HG03565 (cell line): ENCODE data around the gene NFIA.

Source experiments
- ATAC-seq: cut with Tn5 transposase; IDR thresholded peaks from one replicate; pipeline ENCODE4 v1.9.1; 2021; ENCODE audit warnings: mild to moderate bottlenecking, moderate library complexity; ENCODE audit not compliant: unreplicated experiment

The NFIA gene

DNA sequence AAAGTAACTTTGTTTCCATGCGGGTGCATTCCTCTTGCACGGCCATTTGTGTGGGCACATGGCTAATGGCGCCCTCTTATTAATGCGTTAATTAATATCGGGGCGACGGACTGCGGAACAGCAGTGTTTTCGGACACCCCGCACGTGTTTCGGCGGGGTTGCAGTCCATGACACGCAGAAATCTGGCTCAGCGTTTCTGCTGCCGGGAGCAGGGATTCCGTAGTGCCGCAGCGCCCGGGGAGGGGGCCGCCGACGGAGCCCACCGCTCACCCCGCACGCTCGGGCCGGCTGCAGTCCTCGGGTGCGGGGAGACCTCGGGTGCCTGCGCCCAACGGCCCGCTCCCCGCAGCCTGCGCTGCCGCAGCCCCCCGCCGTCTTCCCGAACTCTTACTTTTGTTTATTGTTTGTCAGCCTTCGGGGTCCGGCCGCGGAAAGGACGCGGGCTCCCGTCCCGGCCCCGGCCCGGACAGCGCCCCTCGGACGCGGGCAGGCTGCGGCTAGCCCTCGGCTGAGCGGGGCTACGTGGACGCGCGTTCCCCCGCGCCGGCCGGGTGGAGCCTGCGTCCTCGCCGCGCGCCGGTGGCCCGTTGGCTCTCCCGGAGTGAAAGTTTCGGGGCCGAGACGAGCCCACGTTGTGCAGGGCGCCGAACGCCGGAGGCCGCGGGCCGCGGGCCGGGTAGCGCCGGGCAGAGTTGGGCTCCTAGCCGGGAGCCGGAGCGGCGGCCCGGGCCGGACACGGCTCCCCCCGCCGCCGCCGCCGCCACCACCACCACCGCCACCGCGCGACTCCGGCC is 849 bp downstream of the NFIA start:
- no peak for ATAC-seq

DNA sequence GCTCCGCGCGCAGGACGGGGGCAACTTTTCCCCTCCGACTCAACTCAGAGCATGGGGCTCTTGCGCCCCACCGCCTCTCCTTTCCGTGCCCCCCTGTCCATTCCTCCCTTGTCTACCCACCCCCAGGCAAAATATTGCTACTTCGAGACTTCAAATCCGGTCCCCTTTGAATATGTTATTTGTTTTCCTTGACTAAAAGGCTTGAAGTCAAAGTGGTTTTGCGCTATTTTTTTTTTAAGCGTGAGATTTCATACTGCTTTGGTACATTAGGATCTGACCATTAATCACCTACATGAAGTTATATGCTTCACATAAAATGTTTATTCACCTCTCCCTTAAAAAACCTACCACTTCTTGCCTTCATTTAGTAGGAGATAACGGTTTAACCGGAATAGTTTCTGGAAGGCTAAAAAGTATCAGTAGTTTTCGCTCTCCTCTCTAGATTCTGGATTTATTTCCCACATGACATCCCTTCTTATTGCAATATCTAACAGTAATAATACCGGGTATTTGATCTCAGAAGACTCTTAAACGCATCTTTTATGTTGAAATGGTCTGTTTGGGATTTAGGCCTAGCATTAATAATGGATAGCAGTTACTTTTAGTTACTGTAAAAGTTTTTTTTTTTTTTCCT is 1.6 kb downstream of the NFIA start:
- ATAC-seq = no peak

DNA sequence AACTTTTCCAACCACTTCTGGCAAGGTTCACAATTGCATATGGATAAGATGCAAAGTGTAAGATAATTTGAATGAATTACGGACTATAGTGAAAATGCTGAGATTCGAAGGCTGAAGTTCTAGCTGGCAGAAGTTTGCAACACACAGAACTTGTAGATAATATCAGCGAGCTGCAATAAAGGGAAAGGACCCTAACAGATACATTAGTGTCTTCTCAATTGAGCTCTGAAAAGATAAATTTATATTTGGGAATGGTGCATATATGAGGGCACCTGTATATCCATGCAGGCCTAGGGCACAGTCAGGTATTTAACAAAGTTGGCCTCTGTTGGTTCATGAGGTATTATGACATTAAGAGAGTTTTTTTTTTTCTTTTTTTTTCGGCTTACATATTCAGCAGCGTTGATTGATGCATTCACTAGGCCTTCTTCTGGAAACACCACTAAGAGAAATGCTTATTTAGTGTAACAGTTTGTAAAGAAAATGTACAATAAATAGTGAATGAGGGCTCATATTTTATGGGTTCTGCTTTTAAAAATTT is 2.2 kb downstream of the NFIA start:
- ATAC-seq = no peak

DNA sequence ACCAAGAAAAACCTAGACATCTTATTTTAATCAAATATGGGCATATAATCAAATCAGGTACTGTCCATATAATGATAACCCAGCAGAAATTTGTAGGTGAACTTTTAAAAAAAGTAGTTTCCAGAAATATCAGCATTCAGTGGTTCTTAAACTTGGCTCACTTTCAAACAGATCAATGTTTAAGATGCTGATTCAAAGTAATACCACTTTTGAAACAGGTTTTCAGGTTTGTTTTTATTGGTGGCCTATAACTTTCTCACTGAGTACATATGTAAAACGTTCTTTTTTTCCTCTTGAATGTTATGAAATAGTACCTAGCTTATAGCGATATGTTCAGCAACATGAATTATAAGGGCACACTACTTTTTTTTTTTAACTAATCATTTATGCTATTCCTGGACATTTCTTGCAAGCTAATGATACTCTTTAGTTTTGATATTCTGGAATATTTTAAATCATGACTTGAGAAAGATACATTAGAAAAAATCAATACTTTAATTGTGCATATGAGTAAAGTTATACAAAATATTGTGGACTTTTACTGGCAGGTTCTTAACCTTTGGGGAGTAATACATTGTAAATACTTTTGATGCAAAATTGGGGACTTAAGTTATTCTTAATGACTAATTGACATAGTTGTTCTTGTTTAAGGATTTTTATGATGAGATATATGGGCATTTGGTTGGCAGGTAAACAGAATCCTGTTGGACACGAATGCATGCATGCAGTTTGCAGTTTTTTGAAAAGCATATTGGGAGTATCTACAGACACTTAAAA is 3.0 kb downstream of the NFIA start:
- ATAC-seq = no peak

- ATAC-seq = no peak
Measured at GRCh38 chr1:61085983-61086644, 3.8 kb downstream of the NFIA start.

- ATAC-seq = no peak
Measured at GRCh38 chr1:61087571-61087970, 5.2 kb downstream of the NFIA start.

GRCh38 chr1:61088163-61088974 is 6.0 kb downstream of the NFIA start:
- no peak for ATAC-seq

DNA sequence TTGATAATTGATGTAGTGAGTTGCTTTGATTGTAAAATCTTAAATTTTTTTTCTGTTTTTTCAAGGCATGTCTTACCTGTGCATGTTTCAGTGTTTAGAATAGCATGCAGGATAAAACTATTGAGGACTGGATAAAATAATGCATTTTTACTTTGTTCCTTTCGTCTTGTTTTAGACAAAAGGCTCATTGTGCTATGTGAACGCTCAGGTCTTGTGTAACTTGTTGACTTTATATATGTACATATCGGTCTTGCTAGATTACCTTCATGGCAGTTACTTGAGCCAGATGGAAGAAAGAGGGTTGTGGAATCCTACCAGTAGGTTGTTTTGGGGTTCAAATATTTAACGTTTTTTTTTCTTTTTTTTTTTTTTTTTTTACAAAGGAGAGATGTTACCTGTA is 7.0 kb downstream of the NFIA start:
- ATAC-seq = no peak

DNA sequence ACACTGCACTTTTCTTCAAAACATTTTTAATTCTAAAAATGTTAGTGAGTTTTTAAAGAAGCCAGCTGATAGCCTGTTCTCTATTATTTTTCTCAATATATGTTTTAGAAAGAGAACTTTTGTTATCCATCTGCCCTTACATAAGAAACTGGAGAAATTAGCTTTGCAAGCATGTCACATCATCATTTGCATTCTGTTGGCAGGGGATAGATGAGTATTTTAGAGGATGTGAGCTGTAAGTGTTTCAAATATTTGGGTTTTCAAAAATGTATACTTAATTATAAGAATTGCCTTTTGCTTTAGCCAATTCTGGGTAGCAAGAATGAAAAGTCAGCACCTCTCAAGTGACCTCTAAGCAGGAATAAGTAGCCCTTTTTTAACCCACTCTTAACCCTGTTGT is 7.4 kb downstream of the NFIA start:
- no peak for ATAC-seq

DNA sequence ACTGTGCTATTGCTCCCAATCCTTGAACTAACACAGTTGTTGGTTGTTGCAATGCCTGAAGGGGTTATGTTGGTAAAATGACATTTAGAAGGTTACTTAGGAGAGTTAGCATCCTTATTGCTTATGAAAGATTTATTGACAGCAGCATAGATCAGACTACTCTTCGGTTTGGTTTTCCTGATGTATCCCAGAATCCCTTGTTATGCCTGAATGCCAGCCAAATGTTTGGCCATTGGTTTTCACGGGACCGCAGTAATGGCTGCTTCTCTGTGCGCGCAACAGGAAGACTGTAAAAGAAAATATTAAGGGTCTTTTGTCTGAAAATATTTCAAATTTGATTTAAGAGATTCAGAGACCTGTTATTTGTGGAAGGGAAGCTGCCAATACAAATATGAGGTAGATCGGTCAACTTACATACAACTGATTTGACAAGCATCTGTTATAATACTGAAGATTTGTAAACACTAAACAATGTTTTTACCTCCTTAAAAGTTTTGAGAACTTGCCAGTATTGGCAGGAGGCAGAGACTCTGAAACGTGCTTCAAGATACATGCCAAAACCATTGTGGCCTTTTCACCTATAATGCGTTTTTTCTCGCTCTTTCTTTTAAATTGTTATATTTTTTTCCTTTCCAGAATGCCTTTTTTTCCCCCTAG is 8.3 kb downstream of the NFIA start:
- ATAC-seq = no peak

DNA sequence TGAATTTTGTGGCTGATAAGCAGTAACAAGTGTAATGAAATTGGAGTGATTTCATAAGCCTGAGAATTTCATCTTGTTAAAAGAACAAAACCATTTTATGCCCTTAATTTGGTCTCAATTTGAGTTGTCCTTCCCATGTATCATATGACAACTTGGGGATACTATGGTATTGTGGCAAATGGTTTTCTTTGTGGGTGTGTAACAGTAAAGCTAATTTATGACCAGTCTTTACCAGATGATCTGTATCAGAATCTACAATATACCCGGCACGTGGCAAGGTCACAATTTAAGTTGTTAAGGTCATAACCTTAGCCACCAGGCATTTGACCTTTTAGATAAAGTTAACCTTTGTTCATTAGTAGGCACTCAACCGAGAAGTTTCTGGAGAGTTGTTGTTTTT is 9.1 kb downstream of the NFIA start:
- no peak for ATAC-seq

GRCh38 chr1:61092642-61093041 is 10.3 kb downstream of the NFIA start:
- ATAC-seq = no peak

- no peak for ATAC-seq
Measured at GRCh38 chr1:61093525-61094137, 11.3 kb downstream of the NFIA start.

DNA sequence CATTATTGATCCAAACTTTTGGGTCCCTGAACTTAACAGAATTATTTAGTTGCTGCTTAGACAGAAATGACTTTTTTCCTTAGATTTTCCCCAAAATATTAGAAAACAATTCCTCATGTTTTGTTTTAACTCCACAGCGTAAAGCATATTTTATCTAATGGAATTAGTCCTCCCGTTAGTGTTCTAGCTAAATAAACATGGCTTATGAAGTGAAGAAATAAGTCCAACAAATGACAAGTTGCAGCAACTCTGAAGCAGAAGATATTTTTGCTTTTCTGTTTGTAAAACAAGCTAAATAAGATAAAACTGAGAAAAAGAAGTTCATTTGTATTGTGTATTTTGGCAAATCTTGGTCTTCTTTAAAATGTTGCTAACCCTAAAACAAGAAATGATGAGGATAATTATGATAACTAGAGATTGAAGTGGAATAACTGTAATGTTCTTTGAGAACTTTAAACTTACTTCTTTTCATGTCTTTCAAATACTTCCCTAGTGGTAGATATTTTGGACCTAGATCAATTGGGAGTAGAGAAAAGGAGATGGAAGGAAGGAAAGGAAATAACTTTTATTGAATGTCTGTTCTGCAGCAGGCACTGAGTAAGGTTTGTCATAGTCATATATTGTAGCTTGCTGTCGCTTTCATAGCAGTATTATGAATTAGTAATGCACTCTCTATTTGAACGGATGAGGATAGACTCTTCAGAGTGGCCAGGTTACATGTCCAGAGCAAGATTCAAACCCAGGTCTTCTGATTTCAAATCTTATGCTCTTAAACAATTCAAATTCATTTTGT is 12.5 kb downstream of the NFIA start:
- ATAC-seq = no peak

GRCh38 chr1:61095470-61095812 is 13.1 kb downstream of the NFIA start:
- ATAC-seq = no peak

- no peak for ATAC-seq
Measured at GRCh38 chr1:61097317-61097716, 15.0 kb downstream of the NFIA start.

- ATAC-seq = no peak
Measured at GRCh38 chr1:61097722-61098121, 15.4 kb downstream of the NFIA start.

DNA sequence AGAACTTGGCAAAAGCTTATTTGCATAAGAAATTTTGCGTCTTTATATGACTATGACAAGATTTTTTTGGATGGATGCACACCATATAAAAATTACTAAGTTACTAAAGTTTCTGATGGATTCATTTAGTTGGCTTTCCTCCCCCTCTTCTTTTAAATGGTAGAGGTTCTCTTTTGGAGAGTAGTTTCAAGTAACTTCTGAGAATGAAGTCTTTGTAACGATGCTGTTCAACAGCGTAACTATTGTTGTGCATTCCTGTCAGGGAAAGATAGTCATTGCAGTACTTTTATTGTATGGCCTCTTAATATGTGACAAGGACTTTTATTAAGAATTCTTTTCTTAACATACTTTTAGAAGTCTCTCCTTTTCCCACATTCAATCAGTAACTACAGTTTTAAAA is 16.0 kb downstream of the NFIA start:
- ATAC-seq = no peak
